Measurements from ENCODE around the gene TCTA. TPM values are rescaled to one million over a fixed set of nuclear protein-coding genes. Genes with fewer than 3 reads are reported as not detected.
"Not testable (repeated sequence)": the region's sequence is repeated elsewhere in the genome, so short reads cannot be mapped to it uniquely, and the experiment has no call there.

Gene TCTA
- total and polyA plus RNA-seq, 8 donors = 10.3 to 39.8 (median 22.1) TPM; not detected in 1

GRCh38 chr3:49397470-49397869 is 14.8 kb upstream of the TCTA start:
- 48 to 61% (median 53%) methylated on average over 4 of the region's 4 CpGs for WGBS, 5 donors
- Histone ChIP-seq H3K4me1 (peaks cover 27 to 92% (median 70%) of the 10 kb centered on the region in 4 donors), H3K27me3 (no peaks in the 10 kb centered on the region), H3K36me3 (peaks cover 0 to 48% (median 20%) of the 10 kb centered on the region in 4 donors), H3K9me3 (no peaks in the 10 kb centered on the region), H3K4me3 (no peak overlapping the region), H3K27ac (peak overlapping the region in 2 of 5 donors; percentile 30 to 59)
- peak in 1 of 2 donors; percentile 72 for DNase-seq
- TF ChIP-seq EP300 (IDR thresholded peaks at IDR 0.05) = no peak
- no peak for TF ChIP-seq POLR2AphosphoS5 (IDR thresholded peaks at IDR 0.05)
- no peak for TF ChIP-seq POLR2A (IDR thresholded peaks at IDR 0.05)
- intact Hi-C loops (cut with DNase I; ENCODE audit: low total_unique reads) = no loop called here

- Histone ChIP-seq H3K36me3 (peaks cover 0 to 48% (median 26%) of the 10 kb centered on the region in 4 donors), H3K4me3 (no peak overlapping the region), H3K4me1 (peaks cover 27 to 94% (median 60%) of the 10 kb centered on the region in 4 donors), H3K27me3 (no peaks in the 10 kb centered on the region), H3K9me3 (no peaks in the 10 kb centered on the region), H3K27ac (no peak overlapping the region)
- DNase-seq = no peak
- 83 to 96% (median 93%) methylated on average over 3 of the region's 3 CpGs for WGBS, 5 donors
- TF ChIP-seq EP300 (IDR thresholded peaks at IDR 0.05) = no peak
- TF ChIP-seq POLR2A (IDR thresholded peaks at IDR 0.05) = no peak
- TF ChIP-seq CTCF (IDR thresholded peaks at IDR 0.05) = no peak
- no peak for TF ChIP-seq POLR2AphosphoS5 (IDR thresholded peaks at IDR 0.05)
- intact Hi-C loops (cut with DNase I; ENCODE audit: low total_unique reads) = no loop called here
Measured at GRCh38 chr3:49399461-49399860, 12.8 kb upstream of the TCTA start.

GRCh38 chr3:49401766-49402165 is 10.5 kb upstream of the TCTA start:
- Histone ChIP-seq H3K27ac (no peak overlapping the region), H3K4me1 (peaks cover 34 to 94% (median 70%) of the 10 kb centered on the region in 4 donors), H3K36me3 (peaks cover 0 to 29% (median 10%) of the 10 kb centered on the region in 4 donors), H3K9me3 (no peaks in the 10 kb centered on the region), H3K4me3 (no peak overlapping the region), H3K27me3 (no peaks in the 10 kb centered on the region)
- DNase-seq = no peak
- WGBS, 5 donors = 54 to 74% (median 61%) methylated on average over 2 of the region's 2 CpGs
- intact Hi-C loops (cut with DNase I; ENCODE audit: low total_unique reads) = no loop called here
- TF ChIP-seq CTCF (IDR thresholded peaks at IDR 0.05) (no peak), POLR2A (IDR thresholded peaks at IDR 0.05) (no peak), POLR2AphosphoS5 (IDR thresholded peaks at IDR 0.05) (no peak), EP300 (IDR thresholded peaks at IDR 0.05) (no peak)

- DNase-seq = no peak
- TF ChIP-seq POLR2A (IDR thresholded peaks at IDR 0.05) = no peak
- TF ChIP-seq EP300 (IDR thresholded peaks at IDR 0.05) = no peak
- TF ChIP-seq CTCF (IDR thresholded peaks at IDR 0.05) = no peak
- TF ChIP-seq POLR2AphosphoS5 (IDR thresholded peaks at IDR 0.05) = no peak
- Histone ChIP-seq H3K4me3 (no peak overlapping the region), H3K4me1 (peaks cover 38 to 96% (median 71%) of the 10 kb centered on the region in 4 donors), H3K27ac (no peak overlapping the region), H3K36me3 (peaks cover 0 to 22% (median 9%) of the 10 kb centered on the region in 4 donors), H3K9me3 (no peaks in the 10 kb centered on the region), H3K27me3 (no peaks in the 10 kb centered on the region)
- intact Hi-C loops (cut with DNase I; ENCODE audit: low total_unique reads) = no loop called here
- 83 to 98% (median 94%) methylated on average over 5 of the region's 5 CpGs for WGBS, 5 donors
Measured at GRCh38 chr3:49403891-49404290, 8.3 kb upstream of the TCTA start.

- Histone ChIP-seq H3K4me1 (peaks cover 48 to 98% (median 72%) of the 10 kb centered on the region in 4 donors), H3K27ac (peak overlapping the region in 4 of 5 donors; percentile 25 to 72 (median 57)), H3K36me3 (peaks cover 0 to 19% (median 9%) of the 10 kb centered on the region in 4 donors), H3K4me3 (peak overlapping the region in 1 of 4 donors; percentile 1)
- H3K9me3 ChIP-seq; H3K27me3 ChIP-seq; intact Hi-C loops (cut with DNase I; ENCODE audit: low total_unique reads); DNase-seq: not testable (repeated sequence)
- WGBS, 5 donors = 37 to 61% (median 55%) methylated on average over 9 of the region's 9 CpGs
Measured at GRCh38 chr3:49405570-49405969, 6.7 kb upstream of the TCTA start.

Measured in stomach (tissue), 9 donors.